ENCODE measurements around the gene KIR3DL2. TPM values are rescaled to one million over a fixed set of nuclear protein-coding genes. Genes with fewer than 3 reads are reported as not detected.

The KIR3DL2 gene
- polyA plus RNA-seq, 1 of the 3 experiments (the other 2 are of a cell fraction): not detected

DNA sequence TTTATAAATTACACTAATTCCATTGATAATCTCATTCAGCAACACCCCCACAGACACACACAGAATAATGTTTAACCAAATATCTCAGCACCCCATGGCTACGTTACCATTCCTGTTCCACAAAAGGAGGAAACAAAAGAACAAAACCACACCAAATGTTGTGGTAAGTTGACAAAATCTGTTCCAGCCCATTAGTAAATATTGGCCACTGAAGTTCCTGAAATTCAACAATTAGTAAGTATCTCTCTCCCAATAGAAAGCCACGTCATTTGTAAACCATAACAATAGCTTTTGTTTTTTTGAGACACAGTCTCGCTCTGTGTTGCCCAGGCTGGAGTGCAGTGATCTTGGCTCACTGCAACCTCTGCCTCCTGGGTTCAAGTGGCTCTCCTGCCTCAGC lies 21.5 kb downstream of the KIR3DL2 start:
- Histone ChIP-seq H2AFZ (ENCODE audit: low read depth) (no peak overlapping the region), H4K20me1 (ENCODE audit: insufficient read depth) (no peaks in the 10 kb centered on the region), H3K9me3 (no peaks in the 10 kb centered on the region), H3F3A (replicated peaks; ENCODE audit: insufficient read depth) (no peaks in the 10 kb centered on the region), H3K27ac (ENCODE audit: low read depth in 2 of 2, low read length in 1 of 2) (no peak overlapping the region), H3K9ac (no peak overlapping the region), H3K36me3 (replicated peaks in 1 of 2; ENCODE audit: control insufficient read depth in 1 of 2, insufficient read depth in 2 of 2, low read length in 1 of 2) (no peaks in the 10 kb centered on the region), H3K27me3 (ENCODE audit: insufficient read depth) (peaks cover 9% of the 10 kb centered on the region; the same call in 1 of the 2 replicates), H3K4me2 (no peak overlapping the region), H3K4me1 (ENCODE audit: control insufficient read depth in 1 of 2, insufficient read depth in 2 of 2, low read depth in 1 of 2, low read length in 1 of 2) (no peaks in the 10 kb centered on the region), H3K79me2 (ENCODE audit: insufficient read depth) (no peaks in the 10 kb centered on the region), H3K4me3 (ENCODE audit: low read depth in 2 of 2, low read length in 1 of 2) (no peak overlapping the region), H3K9me2 (no peaks in the 10 kb centered on the region)
- ChIA-PET POLR2A (no interaction called here), CTCF (no interaction called here)
- 0% methylated on average over 3 of the region's 3 CpGs for WGBS (ENCODE audit: low lambda C conversion rate)
- no peak for DNase-seq
- TF ChIP-seq FOXM1 (IDR thresholded peaks at IDR 0.05; ENCODE audit: low read depth) (no peak), MEF2A (IDR thresholded peaks at IDR 0.05; ENCODE audit: borderline replicate concordance, low read depth) (no peak), JUND (IDR thresholded peaks at IDR 0.05) (no peak), GABPA (IDR thresholded peaks at IDR 0.05; ENCODE audit: low read depth) (no peak), TCF12 (IDR thresholded peaks at IDR 0.05) (no peak), CHD2 (IDR thresholded peaks at IDR 0.05; ENCODE audit: low read length, partially characterized antibody) (no peak), TEAD4 (IDR thresholded peaks at IDR 0.05; ENCODE audit: borderline replicate concordance, insufficient read depth) (no peak), RFX5 (IDR thresholded peaks at IDR 0.05; ENCODE audit: low read length) (no peak), REST (IDR thresholded peaks at IDR 0.05; ENCODE audit: low read depth, low read length) (no peak), FOXJ3 (CRISPR knock-in tag; IDR thresholded peaks at IDR 0.05) (no peak)
- TF ChIP-seq, protein P1, sequence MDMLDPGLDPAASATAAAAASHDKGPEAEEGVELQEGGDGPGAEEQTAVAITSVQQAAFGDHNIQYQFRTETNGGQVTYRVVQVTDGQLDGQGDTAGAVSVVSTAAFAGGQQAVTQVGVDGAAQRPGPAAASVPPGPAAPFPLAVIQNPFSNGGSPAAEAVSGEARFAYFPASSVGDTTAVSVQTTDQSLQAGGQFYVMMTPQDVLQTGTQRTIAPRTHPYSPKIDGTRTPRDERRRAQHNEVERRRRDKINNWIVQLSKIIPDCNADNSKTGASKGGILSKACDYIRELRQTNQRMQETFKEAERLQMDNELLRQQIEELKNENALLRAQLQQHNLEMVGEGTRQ (IDR thresholded peaks at IDR 0.05; ENCODE audit: borderline replicate concordance, low read depth, low read length): no peak

- ChIA-PET POLR2A (no interaction called here), CTCF (no interaction called here)
- H3K9ac ChIP-seq: no peak within 1 kb of the TSS
- H3K9me2 ChIP-seq: no peaks in the 10 kb centered on the region
- no peaks in the 10 kb centered on the region for H3K36me3 ChIP-seq (replicated peaks in 1 of 2; ENCODE audit: control insufficient read depth in 1 of 2, insufficient read depth in 2 of 2, low read length in 1 of 2)
- H3K27me3 ChIP-seq (ENCODE audit: insufficient read depth): peaks cover 9% of the 10 kb centered on the region; the same call in 1 of the 2 replicates
- no peak within 1 kb of the TSS for H3K4me3 ChIP-seq (ENCODE audit: low read depth in 2 of 2, low read length in 1 of 2)
- H3K79me2 ChIP-seq (ENCODE audit: insufficient read depth): no peaks in the 10 kb centered on the region
- no peak for DNase-seq
- H2AFZ ChIP-seq (ENCODE audit: low read depth): no peak within 1 kb of the TSS
- H3F3A ChIP-seq (replicated peaks; ENCODE audit: insufficient read depth): no peaks in the 10 kb centered on the region
- H3K4me1 ChIP-seq (ENCODE audit: control insufficient read depth in 1 of 2, insufficient read depth in 2 of 2, low read depth in 1 of 2, low read length in 1 of 2): no peaks in the 10 kb centered on the region
- H3K27ac ChIP-seq (ENCODE audit: low read depth in 2 of 2, low read length in 1 of 2): no peak within 1 kb of the TSS
- H4K20me1 ChIP-seq (ENCODE audit: insufficient read depth): no peaks in the 10 kb centered on the region
- H3K9me3 ChIP-seq: no peaks in the 10 kb centered on the region
- 9% methylated on average over 8 of the region's 8 CpGs for WGBS (ENCODE audit: low lambda C conversion rate)
- no peak within 1 kb of the TSS for H3K4me2 ChIP-seq
- TF ChIP-seq YY1 (IDR thresholded peaks at IDR 0.05; ENCODE audit: low read depth): no peak
- TF ChIP-seq RFX5 (IDR thresholded peaks at IDR 0.05; ENCODE audit: low read length): no peak
- TF ChIP-seq CHD2 (IDR thresholded peaks at IDR 0.05; ENCODE audit: low read length, partially characterized antibody): no peak
- TF ChIP-seq FOXM1 (IDR thresholded peaks at IDR 0.05; ENCODE audit: low read depth): no peak
- TF ChIP-seq NFIC (IDR thresholded peaks at IDR 0.05; ENCODE audit: borderline replicate concordance): no peak
- TF ChIP-seq TEAD4 (IDR thresholded peaks at IDR 0.05; ENCODE audit: borderline replicate concordance, insufficient read depth): no peak
- TF ChIP-seq IRF3 (IDR thresholded peaks at IDR 0.05; ENCODE audit: low read depth, low read length): no peak
- no peak for TF ChIP-seq JUND (IDR thresholded peaks at IDR 0.05)
- TF ChIP-seq RCOR1 (IDR thresholded peaks at IDR 0.05; ENCODE audit: low read length): no peak
- no peak for TF ChIP-seq REST (IDR thresholded peaks at IDR 0.05; ENCODE audit: low read depth, low read length)
- no peak for TF ChIP-seq MEF2A (IDR thresholded peaks at IDR 0.05; ENCODE audit: borderline replicate concordance, low read depth)
- TF ChIP-seq GATA2 (CRISPR knock-in tag; IDR thresholded peaks at IDR 0.05): no peak
Observed at GRCh38 chr19:54873990-54874389, 23.7 kb downstream of the KIR3DL2 start, which contains the start of gene FCAR. FCAR (plus strand) TSS chr19:54874235; CDS start chr19:54874290, 55 bp downstream.
